SU-DHL-6 (cell line): ENCODE data around the gene CHD6.

ENCODE experiments used
- CTCF ChIP-seq: fragments of 200-600 bp; sonication (generic); IDR thresholded peaks from one replicate; pipeline ENCODE4 v1.5.1; 2017; ENCODE audit warnings: antibody characterized with exemption, mild to moderate bottlenecking, low read length, moderate library complexity; ENCODE audit not compliant: insufficient read depth, poor library complexity, severe bottlenecking
- EZH2phosphoT487 ChIP-seq: fragments of 200-600 bp; sonication (generic), shearing (Covaris generic); conservative IDR thresholded peaks from 2 replicates; pipeline ENCODE4 v1.6.1; 2018; ENCODE audit warnings: mild to moderate bottlenecking, antibody characterized with exemption, low read length, moderate library complexity, mixed read lengths

- TF ChIP-seq CTCF (no peak), EZH2phosphoT487 (no peak)
These were observed 142.7 kb downstream of the CHD6 start for GRCh38 chr20:41475503-41475902.
